Fibroblast of mammary gland (primary cell): ENCODE data around the gene GDF7.

ENCODE experiments used
- DNase-seq: peaks from one replicate; pipeline ENCODE4 v3.0.0-alpha.2; 2010; ENCODE audit warnings: low read depth
- H3K4me3 ChIP-seq: 2 replicates; pipeline ENCODE4 v1.5.1; 2011; ENCODE audit warnings: low read depth, mild to moderate bottlenecking, low read length, moderate library complexity; ENCODE audit not compliant: control insufficient read depth
- CTCF ChIP-seq: conservative IDR thresholded peaks from 2 replicates; pipeline ENCODE4 v1.5.1; 2011; ENCODE audit warnings: low read depth, low read length, inconsistent platforms; ENCODE audit not compliant: control insufficient read depth, insufficient read depth

GDF7 gene

GRCh38 chr2:20649576-20649975 is 17.4 kb upstream of the GDF7 start:
- no peak overlapping the region for H3K4me3 ChIP-seq
- DNase-seq, result peak; percentile 20
- no peak for TF ChIP-seq CTCF

GRCh38 chr2:20649976-20650375 is 17.0 kb upstream of the GDF7 start:
- no peak for TF ChIP-seq CTCF
- DNase-seq, result no peak
- peak overlapping the region; percentile 95 for H3K4me3 ChIP-seq

- DNase-seq, result peak; percentile 54
- no peak for TF ChIP-seq CTCF
- peak overlapping the region; percentile 95 for H3K4me3 ChIP-seq
These were observed 16.5 kb upstream of the GDF7 start for GRCh38 chr2:20650393-20650876.

GRCh38 chr2:20650877-20651730 is 15.8 kb upstream of the GDF7 start, which contains the start of gene HS1BP3:
TSS of gene HS1BP3 (minus strand) at chr2:20651098. CDS start at chr2:20651063, 35 bp downstream.
- peak within 1 kb of the TSS; percentile 95 for H3K4me3 ChIP-seq
- peak; percentile 66 for DNase-seq
- no peak for TF ChIP-seq CTCF

- no peak for TF ChIP-seq CTCF
These were observed 15.2 kb upstream of the GDF7 start for GRCh38 chr2:20651731-20652099.

GRCh38 chr2:20652141-20652540 is 14.8 kb upstream of the GDF7 start:
- no peak for DNase-seq
- no peak overlapping the region for H3K4me3 ChIP-seq
- no peak for TF ChIP-seq CTCF

More at GRCh38 chr2:20651731-20652099, 15.2 kb upstream of the GDF7 start:
- no peak for DNase-seq
- peak overlapping the region; percentile 67 for H3K4me3 ChIP-seq
